HG02763 (cell line): ENCODE data around the gene BTBD16.

Experiments used
- ATAC-seq: cut with Tn5 transposase; IDR thresholded peaks from one replicate; pipeline ENCODE4 v1.9.1; 2021; ENCODE audit warnings: mild to moderate bottlenecking, moderate library complexity; ENCODE audit not compliant: unreplicated experiment

The BTBD16 gene

DNA sequence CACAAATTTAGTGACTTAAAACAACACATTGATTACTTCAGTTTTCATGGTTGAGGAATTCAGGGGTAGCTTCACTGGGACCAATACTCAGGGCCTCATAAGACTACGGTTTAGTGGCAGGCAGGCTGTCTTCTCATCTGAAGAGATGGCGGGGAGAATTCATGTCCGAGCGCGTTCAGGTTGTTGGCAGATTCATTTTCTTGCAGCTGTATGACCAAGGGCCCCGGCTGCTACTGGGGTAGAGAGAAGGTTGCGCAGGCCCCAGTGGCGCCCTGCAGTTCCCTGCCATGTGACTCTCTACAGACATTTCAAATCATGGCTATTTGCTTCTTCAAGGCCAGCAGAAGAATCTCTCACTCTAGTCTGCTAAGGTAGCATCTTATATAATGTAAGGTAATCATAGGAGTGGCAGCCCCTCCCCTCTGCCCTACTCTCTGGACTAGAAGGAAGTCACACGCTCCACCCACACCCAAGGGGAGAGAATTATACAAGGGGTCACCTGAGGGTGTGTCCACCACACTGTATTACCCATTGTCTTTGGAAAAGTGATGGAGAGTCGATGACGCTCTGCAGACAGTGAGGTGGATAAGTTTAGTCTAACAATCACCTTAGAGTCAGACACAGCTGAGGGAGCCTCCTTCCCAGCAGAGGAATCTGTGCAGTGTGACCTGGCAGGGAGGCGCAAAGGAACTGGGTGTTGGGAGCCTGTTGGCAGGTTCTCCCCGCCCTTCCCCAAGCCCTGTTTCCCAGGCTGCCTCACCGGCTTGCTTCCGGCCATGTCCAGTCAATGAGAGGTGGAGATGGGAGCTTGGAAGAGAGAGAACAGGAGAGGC is 67.7 kb downstream of the BTBD16 start:
- no peak for ATAC-seq

- ATAC-seq: no peak
Measured at GRCh38 chr10:122341141-122341810, 70.2 kb downstream of the BTBD16 start.

DNA sequence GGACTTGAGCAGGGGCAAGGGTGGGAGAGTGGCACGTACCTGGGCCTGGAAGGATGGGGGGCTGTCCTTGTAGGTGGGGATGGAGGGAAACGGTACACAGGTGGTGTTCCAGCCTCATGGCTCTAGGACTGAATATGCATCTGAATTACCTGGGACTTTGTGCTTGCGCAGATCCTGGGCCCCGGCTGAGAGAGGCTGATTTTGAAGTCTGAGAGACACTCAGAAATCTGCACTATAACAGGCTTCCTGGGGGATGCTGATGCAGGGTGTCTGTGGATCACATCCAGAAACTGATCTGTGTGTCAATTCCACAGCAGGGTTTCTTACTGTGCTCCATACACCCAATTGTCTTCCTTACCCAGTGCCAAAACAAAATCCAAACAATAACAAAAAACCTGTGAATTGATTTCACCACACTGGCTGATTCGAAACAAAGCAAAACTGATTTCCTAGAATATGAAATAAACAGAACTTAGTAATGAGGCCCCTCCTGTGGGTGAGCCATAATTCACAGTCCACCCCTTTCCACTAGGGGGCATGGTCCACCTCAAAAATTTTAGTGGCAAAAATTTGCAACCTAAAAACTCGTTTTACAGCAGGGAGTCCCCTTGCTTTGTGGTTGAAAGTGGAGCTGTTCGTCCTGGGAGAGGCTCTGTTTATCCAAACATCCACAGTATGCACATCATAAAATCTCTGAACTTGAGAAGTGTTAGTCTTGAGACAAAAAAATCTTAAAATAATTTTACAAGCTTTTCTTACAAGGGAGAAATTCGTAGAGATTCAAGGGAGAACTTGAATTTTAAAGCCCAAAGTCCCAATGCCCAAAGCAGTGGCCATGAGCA is 71.4 kb downstream of the BTBD16 start:
- no peak for ATAC-seq

- no peak for ATAC-seq
Measured at GRCh38 chr10:122343135-122343800, 72.2 kb downstream of the BTBD16 start.

DNA sequence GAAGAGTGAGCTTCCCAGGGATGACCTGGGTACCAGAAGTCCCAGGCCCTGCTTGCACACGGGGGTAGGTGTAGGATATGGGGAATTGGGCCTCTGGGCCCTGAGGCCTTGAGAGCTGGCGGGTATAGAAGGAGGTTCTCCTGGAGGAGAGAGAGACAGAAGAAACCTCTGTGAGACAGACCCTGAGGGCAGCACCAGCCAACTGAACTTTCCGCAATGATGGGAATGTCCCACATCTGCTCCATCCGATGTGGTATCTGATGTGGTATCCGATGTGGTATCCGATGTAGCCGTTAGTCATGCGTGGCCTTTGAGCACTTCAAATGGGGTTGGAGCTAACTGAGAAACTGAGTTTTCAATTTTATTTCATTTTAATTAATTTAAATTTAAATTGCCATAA is 72.8 kb downstream of the BTBD16 start:
- no peak for ATAC-seq

GRCh38 chr10:122344741-122345258 is 73.7 kb downstream of the BTBD16 start:
- no peak for ATAC-seq

DNA sequence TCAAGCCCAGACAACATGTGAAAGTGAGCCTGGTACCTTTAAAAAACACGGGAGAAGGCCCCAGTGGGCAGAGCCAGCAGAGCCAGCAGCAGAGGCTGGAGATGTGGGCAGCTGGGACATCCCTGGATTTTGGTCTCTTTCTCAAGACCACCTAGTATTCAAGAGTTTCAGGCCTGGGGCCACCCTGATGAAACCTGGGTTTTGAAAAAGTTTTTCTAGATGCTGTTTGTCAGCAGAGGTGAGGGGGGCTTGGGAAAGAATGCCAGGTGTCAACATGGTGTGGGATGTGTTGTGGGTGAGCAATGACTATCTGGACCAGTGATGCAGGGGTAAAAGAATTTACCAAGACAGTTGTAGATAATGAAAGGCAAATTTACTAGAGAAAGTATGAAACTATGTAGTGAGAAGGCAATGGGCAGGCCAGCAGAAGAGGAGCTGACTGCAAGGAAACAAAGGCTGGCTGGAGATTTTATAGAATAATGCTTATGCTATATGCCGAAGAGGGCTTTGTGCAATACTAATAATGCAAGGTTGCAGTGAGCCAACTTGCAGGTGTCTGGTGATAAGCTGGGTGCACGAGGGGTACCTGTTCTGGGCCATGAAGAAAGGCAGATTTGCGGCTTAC is 75.3 kb downstream of the BTBD16 start:
- ATAC-seq: no peak

DNA sequence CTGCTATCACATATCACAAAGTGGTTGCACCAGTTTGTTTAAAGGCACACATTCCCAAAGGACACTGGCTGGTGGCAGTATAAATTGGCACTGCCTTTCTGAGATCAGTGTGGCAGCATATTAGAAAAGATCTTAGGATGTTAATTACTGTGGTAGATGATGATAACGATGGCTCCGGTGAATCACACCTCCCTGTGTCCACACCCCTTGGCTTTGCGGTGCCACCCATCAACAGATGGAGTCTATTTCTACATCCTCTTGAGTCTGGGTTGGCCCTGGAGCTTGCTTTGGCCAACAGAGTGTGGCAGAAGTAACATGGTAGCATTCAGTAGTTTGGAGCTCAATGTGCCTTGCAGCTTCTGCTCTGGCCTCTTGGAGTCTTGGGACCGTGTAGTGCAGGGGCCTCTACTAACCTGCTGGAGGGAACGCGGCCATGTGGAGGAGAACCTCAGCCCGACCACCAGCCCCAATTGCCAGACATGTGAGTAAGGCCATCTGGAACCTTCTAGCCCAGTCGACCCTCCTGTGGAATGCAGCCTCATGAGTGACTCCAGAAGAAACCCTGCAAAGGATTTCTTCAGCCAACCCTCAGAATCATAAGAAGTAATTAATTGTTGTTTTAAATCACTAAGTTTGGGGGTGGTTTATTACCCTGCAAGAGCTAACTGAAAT is 76.2 kb downstream of the BTBD16 start:
- no peak for ATAC-seq

GRCh38 chr10:122348512-122348911 is 77.4 kb downstream of the BTBD16 start:
- ATAC-seq: no peak

DNA sequence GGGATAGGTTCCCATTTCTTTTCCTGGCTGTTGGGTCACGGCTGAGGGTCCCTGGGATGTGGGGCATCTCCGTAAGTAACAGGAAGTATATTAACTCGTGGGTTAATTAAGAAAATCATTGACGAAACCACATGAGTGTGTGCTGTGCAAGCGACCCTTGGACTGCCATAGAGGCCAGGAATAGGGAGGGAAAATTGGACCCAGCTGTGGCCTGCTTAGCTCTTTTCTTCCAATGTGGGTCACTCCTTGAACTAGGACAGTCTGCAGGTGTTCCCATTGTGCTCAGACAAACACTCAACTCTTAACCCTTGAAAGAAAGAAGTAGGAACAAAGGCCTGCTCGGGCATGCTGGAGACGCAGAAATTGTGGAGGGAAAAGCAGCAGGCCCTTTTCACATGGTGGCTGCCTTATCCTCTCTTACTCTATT is 77.9 kb downstream of the BTBD16 start:
- ATAC-seq: no peak

- no peak for ATAC-seq
Measured at GRCh38 chr10:122349758-122350369, 78.8 kb downstream of the BTBD16 start.

DNA sequence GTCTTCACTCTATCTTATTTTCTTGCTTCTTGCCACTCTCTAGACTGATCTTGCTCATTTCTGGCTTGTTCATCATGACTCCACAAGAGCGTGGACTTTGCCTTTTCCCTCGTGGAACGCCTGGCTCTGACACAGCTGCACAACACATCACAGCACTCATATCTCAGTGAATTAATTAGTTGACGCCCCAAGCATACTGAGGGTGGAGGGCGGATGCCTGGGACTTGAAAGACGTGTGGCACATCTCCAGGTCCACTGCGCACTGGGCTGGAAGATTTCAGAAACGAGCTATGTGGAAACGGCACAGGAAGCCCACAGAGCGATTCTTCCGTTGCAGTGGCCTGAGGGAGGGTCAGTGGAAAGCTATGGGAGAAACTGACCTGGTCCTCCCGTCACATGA is 79.8 kb downstream of the BTBD16 start:
- no peak for ATAC-seq

DNA sequence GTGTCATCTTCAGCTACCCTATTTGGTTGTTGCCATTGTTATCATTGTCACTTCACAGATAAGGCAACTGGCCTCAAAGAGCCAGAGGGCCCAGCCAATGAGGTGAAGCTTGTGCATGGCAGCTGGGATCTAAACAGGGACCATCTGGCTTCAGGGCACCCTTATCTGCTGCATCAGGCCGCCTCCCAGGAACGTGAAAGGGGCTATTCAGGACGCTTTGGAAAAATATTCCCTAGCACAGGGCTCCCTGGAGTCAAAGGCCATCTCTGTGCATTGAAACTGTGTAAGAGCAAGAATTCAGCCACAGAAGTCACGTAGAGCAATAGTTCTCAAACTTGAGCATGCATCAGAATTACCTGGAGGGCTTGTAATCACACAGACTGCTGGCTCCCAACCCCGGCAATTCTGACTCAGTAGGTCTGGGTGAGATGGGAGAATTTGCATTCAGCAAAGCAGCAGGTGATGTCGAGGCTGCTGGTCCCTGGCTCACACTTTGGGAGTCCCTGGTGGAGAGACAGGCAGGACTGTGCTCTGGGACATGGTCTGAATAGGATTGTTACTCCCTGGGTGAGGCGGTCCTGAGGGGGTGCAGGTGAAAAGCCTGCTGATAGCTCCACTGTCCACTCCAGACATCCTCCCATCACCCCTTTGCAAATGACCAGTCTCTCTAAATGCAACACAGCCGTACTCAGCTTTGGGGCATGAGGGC is 81.9 kb downstream of the BTBD16 start:
- ATAC-seq: no peak

DNA sequence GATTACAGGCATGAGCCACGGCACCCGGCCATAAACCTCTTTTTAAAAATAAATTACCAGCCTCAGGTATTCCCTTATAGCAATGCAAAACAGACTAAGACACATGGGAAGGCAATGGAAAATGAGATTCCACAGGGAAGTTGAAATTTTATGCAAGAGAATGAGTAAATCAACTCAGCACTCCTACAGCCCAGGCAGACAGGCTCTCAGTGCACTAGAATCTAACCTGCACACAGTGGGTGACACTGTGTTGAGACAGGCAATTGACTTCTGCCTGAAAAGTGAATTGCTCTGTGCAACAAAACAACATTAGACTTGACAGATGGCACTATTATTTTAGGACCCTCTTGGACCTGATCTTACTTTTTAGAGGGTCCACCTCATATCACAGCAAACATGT is 83.3 kb downstream of the BTBD16 start:
- ATAC-seq: no peak

GRCh38 chr10:122357685-122358084 is 86.6 kb downstream of the BTBD16 start:
- ATAC-seq: no peak

GRCh38 chr10:122359621-122360020 is 88.5 kb downstream of the BTBD16 start:
- no peak for ATAC-seq

GRCh38 chr10:122361046-122361445 is 90.0 kb downstream of the BTBD16 start:
- ATAC-seq: no peak

GRCh38 chr10:122362031-122362592 is 91.0 kb downstream of the BTBD16 start:
- ATAC-seq: no peak
